Astrocyte (in vitro differentiated cells and primary cell): ENCODE results near the gene PXDN. TPM values are rescaled to one million over a fixed set of nuclear protein-coding genes. Genes with fewer than 3 reads are reported as not detected.

ENCODE experiments used
- DNase-seq: peaks from one replicate; pipeline ENCODE4 v3.0.0-alpha.2; 2010; ENCODE audit warnings: low read depth
- FAIRE-seq: peaks from 2 replicates; lab custom pipeline; 2011; peaks lifted over from hg19 to GRCh38; lab: Jason Lieb, UNC
- H2AFZ ChIP-seq: 2 replicates; pipeline ENCODE4 v1.6.0; 2012; ENCODE audit warnings: low read depth, low read length, inconsistent platforms
- H3K27ac ChIP-seq: 2 replicates; pipeline ENCODE4 v1.5.1; 2011; ENCODE audit warnings: low read depth, low read length, inconsistent platforms
- H3K27me3 ChIP-seq: 2 replicates; pipeline ENCODE4 v1.6.0; 2011; ENCODE audit warnings: low read length, inconsistent platforms; ENCODE audit not compliant: insufficient read depth
- H3K36me3 ChIP-seq: 2 replicates; pipeline ENCODE4 v1.5.1; 2011; ENCODE audit warnings: low read length, inconsistent platforms; ENCODE audit not compliant: insufficient read depth
- H3K4me1 ChIP-seq: 2 replicates; pipeline ENCODE4 v1.5.1; 2011; ENCODE audit warnings: low read length, inconsistent platforms; ENCODE audit not compliant: insufficient read depth
- H3K4me2 ChIP-seq: 2 replicates; pipeline ENCODE4 v1.6.0; 2012; ENCODE audit warnings: low read length, inconsistent platforms
- H3K4me3 ChIP-seq: 2 replicates; pipeline ENCODE4 v1.5.1; 2011; ENCODE audit warnings: low read depth, mild to moderate bottlenecking, low read length, inconsistent platforms; ENCODE audit not compliant: insufficient read depth
- H3K79me2 ChIP-seq: 2 replicates; pipeline ENCODE4 v1.6.0; 2012; ENCODE audit warnings: mild to moderate bottlenecking, low read length, inconsistent platforms; ENCODE audit not compliant: insufficient read depth
- H3K9ac ChIP-seq: 2 replicates; pipeline ENCODE4 v1.6.0; 2012; ENCODE audit warnings: mild to moderate bottlenecking, low read length, inconsistent platforms
- H3K9me3 ChIP-seq: 2 replicates; pipeline ENCODE4 v1.5.1; 2012; ENCODE audit warnings: low read depth, mild to moderate bottlenecking, low read length, inconsistent platforms; ENCODE audit not compliant: insufficient read depth
- H4K20me1 ChIP-seq: 2 replicates; pipeline ENCODE4 v1.6.0; 2012; ENCODE audit warnings: low read length, inconsistent platforms; ENCODE audit not compliant: insufficient read depth
- H3K27ac Mint-ChIP-seq: one replicate; pipeline ENCODE4 v1.8.0; 2021; ENCODE audit warnings: mild to moderate bottlenecking, mixed read lengths; ENCODE audit not compliant: unreplicated experiment
- H3K27me3 Mint-ChIP-seq: one replicate; pipeline ENCODE4 v1.8.0; 2021; ENCODE audit warnings: low read depth, mixed read lengths; ENCODE audit not compliant: unreplicated experiment
- H3K36me3 Mint-ChIP-seq: one replicate; pipeline ENCODE4 v1.8.0; 2021; ENCODE audit warnings: low read depth, mixed read lengths; ENCODE audit not compliant: unreplicated experiment
- H3K4me1 Mint-ChIP-seq: one replicate; pipeline ENCODE4 v1.8.0; 2021; ENCODE audit warnings: low read depth, mixed read lengths; ENCODE audit not compliant: unreplicated experiment
- H3K4me3 Mint-ChIP-seq: one replicate; pipeline ENCODE4 v1.8.0; 2021; ENCODE audit warnings: mild to moderate bottlenecking, moderate library complexity, mixed read lengths; ENCODE audit not compliant: unreplicated experiment
- H3K9me3 Mint-ChIP-seq: one replicate; pipeline ENCODE4 v1.8.0; 2021; ENCODE audit warnings: mild to moderate bottlenecking, mixed read lengths; ENCODE audit not compliant: unreplicated experiment
- CTCF ChIP-seq: IDR thresholded peaks from 2 replicates; pipeline ENCODE4 v1.5.1; 2011; ENCODE audit warnings: low read depth, mild to moderate bottlenecking, inconsistent platforms, low read length, moderate library complexity; ENCODE audit not compliant: insufficient read depth
- EZH2 ChIP-seq: IDR thresholded peaks from 2 replicates; pipeline ENCODE4 v1.6.1; 2012; ENCODE audit warnings: mild to moderate bottlenecking, low read length, inconsistent platforms; ENCODE audit not compliant: insufficient read depth
- total RNA-seq: library from RNA; stranded (reverse); gene quantifications from 2 replicates; pipeline ENCODE4 v1.2.1, GENCODE V29; 2021

PXDN gene
- total RNA-seq, 1 donor from 2014 or later, result 417 TPM

GRCh38 chr2:1628893-1629292, 115.4 kb downstream of the PXDN start:
- no peak for TF ChIP-seq EZH2
- no peak for TF ChIP-seq CTCF
- H3K27me3 ChIP-seq, result no peaks in the 10 kb centered on the region

GRCh38 chr2:1627628-1628381, 116.5 kb downstream of the PXDN start:
- no peak overlapping the region for H2AFZ ChIP-seq
- FAIRE-seq, result no peak
- no peak overlapping the region for H3K4me2 ChIP-seq
- H3K9me3 ChIP-seq, result no peaks in the 10 kb centered on the region
- no peaks in the 10 kb centered on the region for H4K20me1 ChIP-seq
- no peaks in the 10 kb centered on the region for H3K27me3 ChIP-seq
- Mint-ChIP-seq H3K4me1 (peaks cover 22% of the 10 kb centered on the region), H3K4me3 (no peak overlapping the region), H3K9me3 (peaks cover 9% of the 10 kb centered on the region), H3K27ac (no peak overlapping the region), H3K36me3 (peaks cover 32% of the 10 kb centered on the region), H3K27me3 (peaks cover 4% of the 10 kb centered on the region)
- H3K4me1 ChIP-seq, result peaks cover 31% of the 10 kb centered on the region
- H3K4me3 ChIP-seq, result no peak overlapping the region
- H3K27ac ChIP-seq, result no peak overlapping the region
- TF ChIP-seq CTCF (no peak), EZH2 (no peak)
- peaks cover 14% of the 10 kb centered on the region for H3K36me3 ChIP-seq
- no peak overlapping the region for H3K9ac ChIP-seq
- H3K79me2 ChIP-seq, result no peaks in the 10 kb centered on the region
- peak; percentile 88 for DNase-seq

More at GRCh38 chr2:1628893-1629292, 115.4 kb downstream of the PXDN start:
- Mint-ChIP-seq H3K4me3 (no peak overlapping the region), H3K27me3 (no peaks in the 10 kb centered on the region), H3K27ac (no peak overlapping the region), H3K9me3 (peaks cover 9% of the 10 kb centered on the region), H3K36me3 (peaks cover 35% of the 10 kb centered on the region), H3K4me1 (peaks cover 22% of the 10 kb centered on the region)
- peak; percentile 71 for DNase-seq
- no peak overlapping the region for H3K27ac ChIP-seq
- no peak overlapping the region for H2AFZ ChIP-seq
- H3K4me2 ChIP-seq, result no peak overlapping the region
- no peak overlapping the region for H3K9ac ChIP-seq
- no peak for FAIRE-seq
- H3K79me2 ChIP-seq, result no peaks in the 10 kb centered on the region
- H3K36me3 ChIP-seq, result peaks cover 24% of the 10 kb centered on the region
- H3K9me3 ChIP-seq, result no peaks in the 10 kb centered on the region
- peaks cover 31% of the 10 kb centered on the region for H3K4me1 ChIP-seq
- H3K4me3 ChIP-seq, result no peak overlapping the region
- no peaks in the 10 kb centered on the region for H4K20me1 ChIP-seq

GRCh38 chr2:1626271-1626681, 118.0 kb downstream of the PXDN start:
- H3K9ac ChIP-seq, result peak overlapping the region; percentile 45
- Mint-ChIP-seq H3K4me3 (no peak overlapping the region), H3K4me1 (peaks cover 17% of the 10 kb centered on the region), H3K27me3 (peaks cover 4% of the 10 kb centered on the region), H3K9me3 (peaks cover 9% of the 10 kb centered on the region), H3K36me3 (peaks cover 25% of the 10 kb centered on the region), H3K27ac (peak overlapping the region; percentile 13)
- no peak overlapping the region for H3K4me3 ChIP-seq
- H2AFZ ChIP-seq, result no peak overlapping the region
- H3K79me2 ChIP-seq, result no peaks in the 10 kb centered on the region
- no peaks in the 10 kb centered on the region for H3K27me3 ChIP-seq
- peak overlapping the region; percentile 66 for H3K27ac ChIP-seq
- DNase-seq, result no peak
- TF ChIP-seq CTCF (no peak), EZH2 (no peak)
- no peak for FAIRE-seq
- peak overlapping the region; percentile 56 for H3K4me2 ChIP-seq
- H3K9me3 ChIP-seq, result no peaks in the 10 kb centered on the region
- H3K36me3 ChIP-seq, result peaks cover 14% of the 10 kb centered on the region
- no peaks in the 10 kb centered on the region for H4K20me1 ChIP-seq
- peaks cover 18% of the 10 kb centered on the region for H3K4me1 ChIP-seq
